ENCODE data around the gene CRKL.
"Not testable (repeated sequence)": the region's sequence is repeated elsewhere in the genome, so short reads cannot be mapped to it uniquely, and the experiment has no call there.

The CRKL gene

DNA sequence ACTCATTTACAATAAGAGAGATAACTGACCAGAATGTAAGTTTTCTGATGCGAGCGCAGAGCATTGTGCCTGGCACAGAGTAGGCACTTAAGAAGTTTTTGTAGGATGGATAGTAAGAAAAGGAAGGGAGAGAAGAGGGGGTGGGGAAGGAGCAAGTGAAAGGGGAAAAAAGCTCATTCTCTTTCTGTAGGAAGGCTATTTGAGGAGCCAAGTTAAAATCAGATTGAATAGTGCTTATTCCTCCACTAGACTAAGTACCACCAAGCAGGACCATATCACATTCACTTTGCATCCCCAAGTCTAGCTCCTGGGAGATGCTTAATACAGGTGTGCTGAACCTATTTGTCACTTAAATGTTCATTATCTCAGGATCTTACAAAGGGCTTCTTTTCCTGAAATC lies 14.1 kb upstream of the CRKL start:
- FAIRE-seq (no peak), DNase-seq (ENCODE audit: insufficient read length, low spot score) (no peak)
- TF ChIP-seq, protein P1, sequence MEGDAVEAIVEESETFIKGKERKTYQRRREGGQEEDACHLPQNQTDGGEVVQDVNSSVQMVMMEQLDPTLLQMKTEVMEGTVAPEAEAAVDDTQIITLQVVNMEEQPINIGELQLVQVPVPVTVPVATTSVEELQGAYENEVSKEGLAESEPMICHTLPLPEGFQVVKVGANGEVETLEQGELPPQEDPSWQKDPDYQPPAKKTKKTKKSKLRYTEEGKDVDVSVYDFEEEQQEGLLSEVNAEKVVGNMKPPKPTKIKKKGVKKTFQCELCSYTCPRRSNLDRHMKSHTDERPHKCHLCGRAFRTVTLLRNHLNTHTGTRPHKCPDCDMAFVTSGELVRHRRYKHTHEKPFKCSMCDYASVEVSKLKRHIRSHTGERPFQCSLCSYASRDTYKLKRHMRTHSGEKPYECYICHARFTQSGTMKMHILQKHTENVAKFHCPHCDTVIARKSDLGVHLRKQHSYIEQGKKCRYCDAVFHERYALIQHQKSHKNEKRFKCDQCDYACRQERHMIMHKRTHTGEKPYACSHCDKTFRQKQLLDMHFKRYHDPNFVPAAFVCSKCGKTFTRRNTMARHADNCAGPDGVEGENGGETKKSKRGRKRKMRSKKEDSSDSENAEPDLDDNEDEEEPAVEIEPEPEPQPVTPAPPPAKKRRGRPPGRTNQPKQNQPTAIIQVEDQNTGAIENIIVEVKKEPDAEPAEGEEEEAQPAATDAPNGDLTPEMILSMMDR (IDR thresholded peaks at IDR 0.05; ENCODE audit: insufficient read depth, missing control alignments) = no peak

DNA sequence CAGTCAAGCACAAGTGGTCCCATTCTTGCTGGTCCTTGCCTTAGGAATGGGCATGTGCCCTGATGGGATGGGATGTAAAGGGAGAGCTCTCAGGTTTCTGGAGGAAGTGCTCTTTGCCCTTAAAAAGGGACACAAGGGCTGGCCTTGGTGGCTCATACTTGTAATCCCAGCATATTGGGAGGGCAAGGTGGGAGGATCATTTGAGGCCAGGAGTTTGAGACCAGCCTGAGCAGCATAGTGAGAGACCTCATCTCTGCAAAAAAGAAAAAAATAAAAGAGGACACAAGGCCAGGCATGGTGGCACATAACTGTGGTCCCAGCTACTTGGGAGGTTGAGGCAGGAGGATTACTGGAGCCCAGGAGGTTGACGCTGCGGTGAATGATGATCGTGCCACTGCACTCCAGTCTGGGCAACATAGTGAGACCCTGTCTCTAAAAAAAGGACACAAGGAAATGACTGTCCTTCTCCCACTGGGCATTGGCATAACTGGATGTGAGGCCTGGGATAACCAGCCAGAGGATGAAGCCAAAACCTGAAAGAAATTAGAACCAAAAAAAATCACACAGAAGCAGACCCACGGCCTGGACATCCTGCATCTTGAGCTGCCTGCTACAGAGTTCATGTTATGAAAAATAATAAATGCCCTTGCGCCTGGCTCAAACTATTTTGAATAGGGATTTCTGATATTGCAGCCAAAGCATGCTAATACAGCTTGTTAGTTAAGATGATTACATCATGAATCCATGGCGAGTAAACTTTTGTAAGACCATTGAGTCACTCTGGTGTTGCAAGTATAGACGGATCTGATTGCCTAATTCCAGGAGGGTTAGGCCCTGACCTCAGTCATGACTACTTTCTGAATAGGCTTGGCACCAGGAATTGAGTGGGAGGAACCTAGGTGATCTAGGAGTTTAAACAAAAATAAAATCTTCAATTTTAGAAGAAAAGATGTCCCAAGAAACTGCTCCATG lies 12.9 kb upstream of the CRKL start:
- FAIRE-seq = no peak
- TF ChIP-seq, protein P1 (IDR thresholded peaks at IDR 0.05; ENCODE audit: insufficient read depth, missing control alignments) = no peak
- no peak for DNase-seq (ENCODE audit: insufficient read length, low spot score)

DNA sequence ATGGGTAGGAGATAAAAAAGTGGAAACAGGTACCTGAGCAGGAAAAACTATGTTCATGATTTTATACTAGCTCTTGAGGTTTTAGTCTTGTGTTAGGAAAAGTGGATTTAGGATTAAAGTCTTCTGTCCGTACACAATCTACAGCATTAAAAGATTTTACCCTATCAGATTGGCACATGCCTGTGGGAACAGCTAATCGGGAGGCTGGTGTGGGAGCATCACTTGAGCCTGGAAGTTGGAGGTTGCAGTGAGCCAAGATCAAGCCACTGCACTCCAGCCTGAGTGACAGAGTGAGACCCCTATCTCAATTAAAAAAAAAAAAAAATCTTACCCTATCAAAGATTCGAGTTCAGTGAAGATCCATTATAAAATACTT lies 12.2 kb upstream of the CRKL start:
- no peak for DNase-seq (ENCODE audit: insufficient read length, low spot score)

DNA sequence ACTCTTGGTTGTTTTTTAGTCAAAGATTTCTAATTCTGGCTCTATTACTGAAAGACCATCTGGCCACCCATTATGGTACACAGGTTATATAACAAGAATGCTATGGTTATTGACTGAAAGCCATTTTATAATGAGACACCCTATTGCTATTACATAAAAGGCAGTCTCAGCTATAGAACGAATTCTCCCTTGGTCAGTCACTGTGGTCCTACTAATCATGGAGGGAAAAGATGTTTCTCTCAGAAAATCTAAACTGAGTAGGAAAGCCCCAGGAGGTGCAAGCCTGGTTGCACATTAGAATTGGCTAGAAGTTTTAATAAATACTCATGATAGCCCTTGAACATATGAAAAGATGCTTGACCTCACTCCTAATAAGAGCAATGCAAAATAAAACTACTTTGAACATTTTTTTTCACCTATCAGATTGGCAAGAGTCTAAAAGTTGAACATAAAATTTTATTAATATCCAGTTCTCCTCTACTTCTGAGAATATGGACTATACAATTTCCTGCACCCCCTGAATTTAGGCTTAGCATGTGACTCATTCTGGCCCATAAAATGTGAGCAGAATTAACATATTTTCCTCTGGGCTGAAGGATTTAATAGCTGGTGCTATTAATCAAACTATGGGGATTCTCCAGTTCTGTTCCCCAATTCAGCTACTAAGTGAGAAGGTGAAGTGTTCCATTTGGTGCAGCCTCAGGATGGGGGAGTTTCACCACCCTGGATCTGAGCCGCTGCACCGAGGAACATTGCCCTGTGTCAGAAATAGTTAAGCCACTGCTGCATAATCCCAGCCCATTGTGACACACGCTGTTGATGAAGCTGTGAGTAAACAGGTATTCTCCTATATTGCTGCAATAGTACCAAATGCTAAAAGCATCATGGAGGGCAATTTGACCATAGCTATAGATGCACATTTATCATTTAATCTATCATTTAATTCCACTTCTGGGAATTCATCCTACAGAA lies 11.5 kb upstream of the CRKL start:
- DNase-seq (ENCODE audit: insufficient read length, low spot score) (no peak), FAIRE-seq (no peak)
- TF ChIP-seq, protein P1 (IDR thresholded peaks at IDR 0.05; ENCODE audit: insufficient read depth, missing control alignments) = no peak

More for the DNA sequence above, 12.2 kb upstream of the CRKL start:
- TF ChIP-seq, protein P1 (IDR thresholded peaks at IDR 0.05; ENCODE audit: insufficient read depth, missing control alignments) = no peak
- FAIRE-seq = no peak

DNA sequence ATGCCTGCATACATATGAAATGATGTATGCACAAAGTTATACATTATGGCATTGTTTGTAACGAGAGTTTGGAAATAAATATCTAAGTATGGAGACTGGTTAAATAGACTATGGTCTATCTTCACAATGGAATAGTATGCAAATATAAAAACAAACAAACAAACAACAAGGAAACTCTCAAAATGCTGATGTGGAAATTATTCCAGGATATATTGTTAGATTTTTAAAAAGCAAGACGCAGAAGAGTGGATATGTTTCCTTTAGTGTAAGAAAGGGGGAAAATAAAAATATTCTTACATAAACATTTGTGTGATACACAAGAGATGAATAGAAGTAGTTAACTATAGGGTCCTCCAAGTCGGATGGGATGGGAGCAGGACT lies 10.8 kb upstream of the CRKL start:
- DNase-seq (ENCODE audit: insufficient read length, low spot score) = no peak
- TF ChIP-seq, protein P1 (IDR thresholded peaks at IDR 0.05; ENCODE audit: insufficient read depth, missing control alignments) = no peak
- FAIRE-seq = no peak

DNA sequence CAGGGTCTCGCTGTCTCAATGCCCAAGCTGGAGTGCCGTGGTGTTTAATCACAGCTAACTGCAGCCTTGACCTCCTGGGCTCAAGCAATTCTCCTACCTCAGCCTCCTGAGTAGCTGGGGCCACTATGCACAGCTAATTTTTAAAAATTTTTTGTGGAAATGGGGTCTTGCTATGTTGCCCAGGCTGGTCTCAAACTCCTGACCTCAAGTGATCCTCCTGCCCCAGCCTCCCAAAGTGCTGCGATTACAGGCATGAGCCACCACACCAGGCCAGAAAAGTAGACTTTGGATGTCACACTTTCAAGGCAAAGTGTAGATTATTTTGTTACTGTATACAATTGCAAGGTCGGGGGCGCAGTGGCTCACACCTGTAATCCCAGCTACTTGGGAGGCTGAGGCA lies 8.5 kb upstream of the CRKL start:
- not testable (repeated sequence) for DNase-seq (ENCODE audit: insufficient read length, low spot score); FAIRE-seq

DNA sequence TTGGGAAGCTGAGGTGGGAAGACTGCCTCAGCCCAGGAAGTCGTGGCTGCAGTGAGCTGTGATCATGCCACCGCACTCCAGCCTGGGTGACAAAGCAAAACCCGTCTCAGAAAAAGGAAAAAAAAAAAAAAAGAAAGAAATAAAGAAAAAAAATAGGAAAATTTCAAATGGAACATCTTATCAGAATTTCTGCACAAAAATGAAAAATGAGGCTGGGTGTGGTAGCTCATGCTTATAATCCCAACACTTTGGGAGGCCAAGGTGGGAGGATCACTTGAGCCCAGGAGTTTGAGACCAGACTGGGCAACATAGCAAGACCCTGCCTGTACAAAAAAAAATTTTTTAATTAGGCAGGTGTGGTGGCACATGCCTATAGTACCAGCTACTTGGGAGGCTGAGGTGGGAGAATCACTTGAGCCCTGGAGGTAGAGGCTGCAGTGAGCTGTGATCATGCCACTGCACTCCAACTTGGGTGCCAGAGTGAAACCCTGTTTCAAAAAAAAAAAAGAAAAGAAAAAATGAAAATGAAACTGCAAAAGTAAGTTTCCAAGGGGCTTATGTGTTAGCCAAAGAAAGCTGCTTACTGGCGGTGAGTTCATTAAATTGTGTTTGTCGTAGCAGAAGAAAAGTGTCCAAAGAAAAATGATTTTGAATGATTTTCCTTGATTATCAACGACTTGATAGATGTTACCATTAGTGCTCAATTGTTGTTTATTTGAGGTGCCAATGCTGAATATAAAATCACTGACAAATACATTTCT lies 7.5 kb upstream of the CRKL start:
- DNase-seq (ENCODE audit: insufficient read length, low spot score) (no peak), FAIRE-seq (no peak)
- TF ChIP-seq, protein P1 (IDR thresholded peaks at IDR 0.05; ENCODE audit: insufficient read depth, missing control alignments) = no peak

Data from D721Med (cell line).